Stimulated activated CD4-positive, alpha-beta T cell treated with anti-CD3 and anti-CD28 coated beads, Interleukin-2, amount 100 ng/mL, for 48 hours (primary cell): Measurements from ENCODE around the gene NUAK2.

Experiments used
- DNase-seq, 2 donors: peaks; one replicate each; pipeline ENCODE4 v3.0.0-alpha.2; 2020

Gene NUAK2

GRCh38 chr1:205271277-205271676, 50.3 kb downstream of the NUAK2 start:
- DNase-seq, result no peak

GRCh38 chr1:205270764-205271163, 50.8 kb downstream of the NUAK2 start:
- no peak for DNase-seq

DNA sequence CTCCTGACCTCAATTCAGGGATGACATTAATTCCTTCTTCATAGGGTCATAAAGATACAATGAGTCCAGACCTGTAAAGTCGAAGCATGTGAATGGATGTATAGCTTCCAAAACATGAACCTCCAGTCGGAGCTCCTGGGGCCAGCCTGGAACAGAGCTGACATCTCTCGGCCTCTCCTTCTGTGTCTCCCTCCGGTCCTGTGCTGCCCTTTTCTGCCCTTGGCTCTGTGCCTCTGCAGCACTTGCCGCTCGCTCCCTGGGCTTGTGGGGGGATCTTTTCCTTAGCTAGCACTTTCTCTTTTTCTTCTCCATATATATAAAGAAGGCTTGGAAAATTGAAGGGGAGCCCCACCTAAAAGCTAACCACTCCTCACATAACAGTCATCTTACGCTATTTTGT, 51.3 kb downstream of the NUAK2 start:
- no peak for DNase-seq

DNA sequence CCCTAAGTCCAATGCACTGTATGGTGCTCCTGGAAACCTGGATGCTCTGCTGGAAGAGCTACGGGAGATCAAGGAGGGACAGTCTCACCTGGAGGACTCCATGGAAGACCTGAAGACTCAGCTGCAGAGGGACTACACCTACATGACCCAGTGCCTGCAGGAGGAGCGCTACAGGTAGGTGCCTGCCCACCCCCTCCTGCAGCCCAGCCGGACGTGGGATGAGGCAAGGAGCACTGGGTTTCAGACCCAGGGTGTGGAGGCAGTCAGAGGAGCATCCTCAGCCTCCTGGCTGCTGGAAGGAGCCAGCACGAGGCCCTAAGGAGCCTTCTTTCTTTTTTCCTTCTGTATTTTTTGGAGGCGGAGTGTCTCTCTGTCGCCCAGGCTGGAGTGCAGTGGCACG, 51.8 kb downstream of the NUAK2 start:
- no peak for DNase-seq

GRCh38 chr1:205268846-205269680, 52.5 kb downstream of the NUAK2 start:
- no peak for DNase-seq

DNA sequence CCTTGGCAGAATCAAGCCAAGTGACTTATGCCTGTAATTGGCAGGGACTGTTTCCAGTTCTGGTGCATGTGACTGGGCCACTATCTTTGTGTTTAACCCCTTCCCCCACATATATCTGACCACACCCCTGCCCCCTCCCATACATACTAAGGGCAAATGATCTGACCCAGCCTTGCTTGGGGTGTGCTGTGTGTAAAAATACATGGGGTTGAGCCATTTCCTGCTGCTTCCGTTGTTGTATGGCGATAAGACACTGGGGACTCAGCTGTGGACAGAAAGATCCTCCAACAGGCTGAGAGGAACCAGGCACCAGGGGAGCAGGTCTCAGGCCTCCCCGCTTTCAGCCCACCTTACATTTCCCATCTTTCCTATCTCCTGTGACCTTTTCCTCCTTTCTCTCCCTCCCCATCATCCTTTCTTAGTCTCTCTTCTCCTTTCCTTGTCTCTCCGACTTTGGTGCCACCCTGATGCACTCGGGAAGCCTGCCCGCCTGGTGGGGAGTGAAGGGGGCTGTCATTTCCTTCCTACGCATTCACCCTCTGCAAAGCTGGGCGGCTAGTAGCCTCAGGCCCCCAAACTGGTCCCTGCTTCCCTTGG, 54.1 kb downstream of the NUAK2 start:
- no peak for DNase-seq

DNA sequence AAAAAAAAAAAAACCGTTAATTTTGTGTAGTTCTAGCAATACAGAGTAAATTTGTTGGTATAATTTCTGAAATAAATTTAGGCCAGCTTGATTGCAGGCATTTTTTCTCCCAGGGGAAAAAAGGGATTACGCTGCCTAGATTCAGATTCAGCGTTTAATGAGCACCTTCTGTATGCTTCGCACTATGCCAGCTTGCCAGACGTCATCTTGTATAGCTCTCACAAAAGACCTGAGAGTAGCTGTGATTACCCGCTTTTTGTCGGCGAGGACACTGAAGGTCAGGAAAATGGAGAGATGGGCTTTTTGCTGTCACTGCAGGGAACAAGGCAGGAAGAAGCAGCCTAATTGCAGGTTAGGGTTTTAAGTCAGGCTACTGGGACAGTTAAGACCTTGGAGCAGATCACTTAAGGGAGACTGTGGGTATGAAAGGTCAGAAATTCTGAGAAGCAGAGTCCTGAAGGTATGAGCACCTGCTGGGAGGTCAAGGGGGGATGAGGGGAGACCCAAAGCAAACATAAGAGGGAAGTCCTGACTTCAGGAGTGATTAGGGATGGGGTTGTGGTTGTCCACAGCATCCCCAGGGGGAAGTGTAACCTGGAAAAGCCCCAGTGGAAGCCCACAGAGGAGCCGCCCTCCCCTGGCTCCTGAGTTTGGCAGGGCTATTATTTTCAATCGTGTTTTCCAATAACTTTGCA, 54.8 kb downstream of the NUAK2 start:
- no peak for DNase-seq

DNA sequence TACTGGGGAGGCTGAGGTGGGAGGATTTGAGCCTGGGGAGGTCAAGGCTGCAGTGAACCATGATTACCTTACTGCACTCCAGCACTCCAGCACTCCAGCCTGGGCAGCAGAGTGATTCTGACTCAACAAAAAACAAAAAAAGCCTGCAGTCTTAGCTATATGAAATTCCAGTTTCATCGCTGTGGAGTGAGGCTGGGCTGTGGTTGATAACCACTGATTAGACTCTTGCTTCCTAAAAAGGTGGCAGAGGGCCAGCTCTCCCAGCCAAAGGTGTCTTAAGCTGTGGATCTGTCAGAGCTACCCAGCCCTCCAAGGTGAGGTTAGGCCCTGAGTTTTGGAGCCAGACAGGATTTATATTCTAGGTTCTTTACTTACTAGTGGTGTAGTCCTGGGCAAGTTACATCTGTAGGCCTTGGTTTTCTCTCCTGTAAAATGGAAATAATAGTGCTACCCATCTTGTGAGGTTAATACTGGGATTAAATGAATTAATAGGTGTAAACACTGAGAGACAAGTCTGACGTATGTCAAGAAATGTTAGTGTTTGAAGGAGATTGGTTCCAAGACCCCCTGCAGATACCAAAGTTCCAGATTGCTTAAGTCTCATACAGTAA, 57.9 kb downstream of the NUAK2 start:
- no peak for DNase-seq

DNA sequence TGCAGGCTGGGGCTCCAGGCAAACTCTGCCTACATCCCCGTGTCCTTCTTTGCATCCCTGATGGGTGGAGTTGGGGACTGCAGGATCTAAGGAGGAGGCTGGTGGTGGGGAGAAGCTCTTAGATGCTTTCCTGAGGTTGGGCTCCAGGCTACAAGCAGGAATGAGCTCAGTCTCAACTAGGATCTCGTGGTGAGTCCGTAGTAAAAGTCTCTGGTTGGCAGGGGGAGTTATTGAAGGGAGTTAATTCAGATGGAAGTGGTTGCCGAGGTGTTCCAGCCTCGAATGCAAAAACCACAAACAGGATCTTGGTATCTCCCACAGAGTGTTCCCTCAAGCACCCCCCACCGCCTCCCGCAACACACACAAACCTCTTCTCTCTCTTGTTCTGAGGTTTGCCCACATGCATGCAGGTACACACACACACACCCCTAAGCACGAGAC, 58.8 kb downstream of the NUAK2 start:
- no peak for DNase-seq

GRCh38 chr1:205261946-205262691, 59.4 kb downstream of the NUAK2 start:
- no peak for DNase-seq

GRCh38 chr1:205260948-205261732, 60.4 kb downstream of the NUAK2 start:
- no peak for DNase-seq

DNA sequence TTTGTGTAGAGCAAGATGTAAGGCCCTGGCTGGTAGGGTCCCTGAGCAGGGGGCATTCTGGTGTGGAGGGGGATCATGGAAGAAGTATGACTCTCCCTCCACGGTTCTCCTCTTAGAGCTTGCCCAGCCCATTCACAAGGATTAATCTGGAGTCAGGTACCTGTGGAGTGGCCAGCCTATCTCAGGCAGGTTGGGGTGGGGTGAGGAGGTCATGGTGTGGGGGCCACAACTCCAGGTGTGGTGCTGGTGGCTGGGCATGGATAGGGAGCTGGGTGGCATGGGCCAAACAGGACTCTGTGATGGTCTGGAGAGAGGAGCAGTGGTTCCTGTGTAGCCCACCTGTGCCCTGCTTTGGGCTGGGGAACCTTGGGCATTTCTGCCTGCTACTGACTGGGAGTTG, 61.5 kb downstream of the NUAK2 start:
- DNase-seq, result no peak

DNA sequence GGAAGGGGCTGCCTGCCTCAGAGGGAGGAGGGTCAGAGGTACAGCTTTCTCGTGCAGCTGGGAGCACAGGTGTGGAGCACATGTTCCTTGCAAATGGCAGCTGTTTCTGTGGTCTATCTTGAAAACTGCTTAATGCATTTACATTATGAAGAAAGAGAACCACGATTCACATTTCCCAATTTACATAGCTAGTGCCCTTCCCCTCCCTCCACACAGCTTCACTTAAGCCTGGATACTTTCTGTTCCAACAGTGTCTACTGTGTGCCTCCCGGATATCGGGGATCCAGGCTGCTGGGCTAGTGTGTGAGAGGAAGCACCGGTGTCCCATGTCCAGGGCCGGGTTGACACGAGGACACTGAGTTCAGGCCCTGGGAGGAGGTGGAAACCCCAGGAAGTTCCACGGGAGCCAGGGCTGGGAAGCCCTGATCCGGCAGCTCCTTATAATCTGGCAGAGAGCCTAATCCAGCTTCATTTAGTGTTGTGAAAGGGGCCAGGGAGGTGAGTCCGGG, 62.2 kb downstream of the NUAK2 start:
- DNase-seq, result no peak

- DNase-seq, result no peak
These were observed 62.8 kb downstream of the NUAK2 start for GRCh38 chr1:205258719-205259118.

DNA sequence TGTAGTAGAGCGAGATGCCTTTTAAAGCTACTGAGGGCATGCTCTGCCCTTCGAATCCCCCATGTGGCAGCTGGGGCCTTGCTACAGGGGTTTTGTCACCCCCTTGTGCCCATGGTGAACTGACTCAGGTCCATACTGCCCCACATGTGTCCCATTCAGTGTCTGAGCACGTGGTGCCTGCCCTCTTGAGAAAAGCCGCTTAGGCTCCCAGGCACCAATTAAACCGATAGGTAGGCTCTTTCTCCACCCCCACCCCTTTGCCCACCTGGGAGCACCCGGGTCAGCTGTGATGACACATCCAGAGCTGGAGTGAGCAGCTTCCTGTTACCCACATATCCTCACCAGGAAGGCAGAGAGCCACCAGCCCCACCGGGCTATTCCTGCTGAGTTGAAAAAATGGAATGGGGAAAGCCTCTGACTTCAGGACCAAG, 63.3 kb downstream of the NUAK2 start:
- DNase-seq, result no peak

DNA sequence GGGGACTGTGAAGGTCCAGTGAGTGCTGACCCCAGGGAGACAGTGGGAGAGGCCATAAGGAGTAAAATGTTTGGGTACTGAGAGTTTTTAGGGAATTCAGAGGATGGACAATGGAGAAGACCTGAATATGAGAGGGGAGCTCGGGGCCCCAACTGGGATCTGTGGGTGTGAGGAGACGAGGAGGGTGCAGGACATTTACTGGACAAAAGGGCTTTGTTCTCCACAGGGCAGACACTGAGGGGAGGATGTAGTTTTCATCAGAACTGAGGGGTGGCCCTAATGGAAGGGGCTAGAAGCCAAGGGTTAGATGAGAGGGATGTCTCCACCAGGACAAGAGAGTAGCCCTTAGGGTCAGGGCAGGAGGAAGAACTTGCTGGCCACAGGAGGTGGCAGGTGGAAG, 63.8 kb downstream of the NUAK2 start:
- DNase-seq, result no peak

GRCh38 chr1:205256951-205257625, 64.5 kb downstream of the NUAK2 start:
- DNase-seq, result no peak

- DNase-seq, result peak; percentile 85
These were observed 65.4 kb downstream of the NUAK2 start for GRCh38 chr1:205255941-205256780.
